Dendritic cell treated with granulocyte-macrophage colony-stimulating factor and Interleukin-4, amounts not matched to agents 40 ng/mL and 50 ng/mL, for 4 days (primary cell): ENCODE data around the gene TTLL10.

Experiments used
- H3K27ac Mint-ChIP-seq: one replicate; pipeline ENCODE4 v1.8.0; 2022; ENCODE audit warnings: mild to moderate bottlenecking, mixed read lengths
- H3K27me3 Mint-ChIP-seq: one replicate; pipeline ENCODE4 v1.8.0; 2022; ENCODE audit warnings: mild to moderate bottlenecking, mixed read lengths
- H3K36me3 Mint-ChIP-seq: one replicate; pipeline ENCODE4 v1.8.0; 2022; ENCODE audit warnings: low read depth, mixed read lengths
- H3K4me1 Mint-ChIP-seq: one replicate; pipeline ENCODE4 v1.8.0; 2022; ENCODE audit warnings: low read depth, mixed read lengths
- H3K4me3 Mint-ChIP-seq: one replicate; pipeline ENCODE4 v1.8.0; 2022; ENCODE audit warnings: mild to moderate bottlenecking, moderate library complexity, mixed read lengths
- H3K9me3 Mint-ChIP-seq: one replicate; pipeline ENCODE4 v1.8.0; 2022; ENCODE audit warnings: mixed read lengths
- intact Hi-C: fragments of 100-400 bp; cut with micrococcal nuclease; formaldehyde crosslinking; loops from one replicate; pipeline ENCODE4 v1.15.0; 2022

TTLL10 gene

DNA sequence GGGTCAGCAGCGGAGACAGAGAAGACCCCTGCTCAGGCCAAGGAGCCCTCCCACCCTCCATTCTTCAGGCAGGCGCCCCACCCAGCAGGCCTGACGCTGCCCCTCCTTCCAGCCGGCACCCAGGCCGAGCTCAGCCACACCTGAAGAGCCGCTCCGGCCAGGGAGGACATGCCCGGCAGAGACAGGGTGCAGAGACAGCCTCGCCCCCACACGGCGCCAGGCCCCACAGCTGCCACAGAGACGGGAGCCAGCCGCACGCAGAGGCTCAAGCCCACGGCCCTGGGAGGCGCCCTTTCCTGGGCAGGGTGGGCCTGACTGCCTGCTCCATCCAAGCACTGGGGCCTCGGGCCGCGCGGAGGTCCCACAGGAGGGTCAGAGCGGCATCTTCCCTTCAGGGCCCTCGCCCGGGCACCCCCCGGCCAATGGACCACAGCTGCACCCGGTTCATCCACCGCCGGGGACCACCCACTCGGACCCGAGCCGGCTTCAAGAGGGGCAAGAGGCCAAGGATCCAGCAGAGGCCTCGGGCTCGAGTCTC, 5.2 kb downstream of the TTLL10 start:
- Mint-ChIP-seq H3K27ac (no peak overlapping the region), H3K4me3 (no peak overlapping the region), H3K36me3 (no peaks in the 10 kb centered on the region), H3K27me3 (peaks cover 53% of the 10 kb centered on the region), H3K4me1 (no peaks in the 10 kb centered on the region), H3K9me3 (no peaks in the 10 kb centered on the region)
- intact Hi-C loops: no loop called here

DNA sequence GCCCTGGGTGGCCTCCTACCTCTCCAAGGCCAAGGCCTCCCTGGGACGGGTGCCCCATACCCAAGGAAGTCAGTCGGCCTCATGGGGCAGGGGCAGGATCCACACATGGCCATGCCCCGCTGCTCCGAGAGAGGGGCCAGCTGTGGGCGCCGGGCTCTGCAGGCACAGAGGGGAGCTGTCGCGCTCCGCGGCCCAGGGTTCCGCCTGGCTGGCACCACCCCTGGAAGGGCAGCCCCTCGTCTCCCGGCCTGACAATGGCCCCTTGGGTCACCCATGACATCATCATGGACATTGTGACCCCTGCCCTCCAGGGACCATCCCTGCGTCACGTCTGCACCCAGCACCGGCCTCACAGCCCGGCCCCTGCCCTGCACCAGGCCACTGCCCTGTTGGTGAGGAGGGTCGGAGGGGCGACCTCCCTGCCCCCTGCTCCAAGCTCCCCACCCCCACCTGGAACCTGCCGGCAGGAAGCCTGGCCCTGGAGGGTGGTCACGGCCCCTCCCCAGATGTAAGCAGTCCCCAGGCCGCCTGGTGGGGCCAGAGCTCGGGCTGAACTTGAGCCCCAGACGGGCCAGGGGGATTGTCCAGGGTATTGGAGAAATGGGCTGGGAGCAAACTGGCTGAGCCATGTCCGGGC, 5.8 kb downstream of the TTLL10 start:
- intact Hi-C loops: no loop called here
- no peak overlapping the region for H3K4me3 Mint-ChIP-seq
- H3K4me1 Mint-ChIP-seq: no peaks in the 10 kb centered on the region
- peaks cover 49% of the 10 kb centered on the region for H3K27me3 Mint-ChIP-seq
- no peaks in the 10 kb centered on the region for H3K36me3 Mint-ChIP-seq
- no peak overlapping the region for H3K27ac Mint-ChIP-seq
- H3K9me3 Mint-ChIP-seq: no peaks in the 10 kb centered on the region

DNA sequence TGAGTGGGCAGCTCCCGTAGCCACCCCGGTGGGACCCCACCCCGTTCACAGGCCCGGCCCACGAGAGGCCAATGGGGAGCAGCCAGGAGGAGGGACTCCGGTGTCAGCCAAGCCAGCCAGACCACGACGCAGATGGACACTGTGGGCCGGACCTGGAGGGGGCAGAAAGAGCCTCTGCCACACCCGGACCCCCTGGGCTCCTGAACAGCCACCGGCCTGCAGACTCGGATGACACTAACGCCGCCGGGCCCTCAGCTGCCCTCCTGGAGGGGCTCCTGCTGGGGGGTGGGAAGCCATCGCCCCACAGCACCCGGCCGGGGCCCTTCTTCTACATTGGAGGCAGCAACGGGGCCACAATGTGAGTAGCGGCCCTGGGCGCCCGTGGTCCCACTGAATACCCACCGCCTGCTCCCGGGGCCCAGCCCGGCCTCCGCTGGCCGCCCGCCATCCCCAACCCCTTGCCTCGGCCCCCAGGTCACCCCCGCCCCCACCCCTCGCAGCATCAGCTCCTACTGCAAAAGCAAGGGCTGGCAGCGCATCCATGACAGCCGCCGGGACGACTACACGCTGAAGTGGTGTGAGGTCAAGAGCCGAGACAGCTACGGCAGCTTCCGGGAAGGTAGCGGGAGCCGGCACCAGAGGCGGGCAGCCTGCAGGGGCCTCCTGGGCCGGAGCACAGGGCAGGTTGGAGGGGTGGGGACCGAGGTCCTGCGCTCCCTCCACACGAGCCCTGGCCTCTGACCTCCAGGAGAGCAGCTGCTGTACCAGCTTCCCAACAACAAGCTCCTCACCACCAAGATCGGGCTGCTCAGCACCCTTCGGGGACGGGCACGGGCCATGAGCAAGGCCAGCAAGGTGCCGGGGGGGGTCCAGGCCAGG, 6.5 kb downstream of the TTLL10 start:
- H3K4me1 Mint-ChIP-seq: no peaks in the 10 kb centered on the region
- no peaks in the 10 kb centered on the region for H3K9me3 Mint-ChIP-seq
- H3K4me3 Mint-ChIP-seq: no peak overlapping the region
- intact Hi-C loops: no loop called here
- no peak overlapping the region for H3K27ac Mint-ChIP-seq
- H3K36me3 Mint-ChIP-seq: no peaks in the 10 kb centered on the region
- H3K27me3 Mint-ChIP-seq: peaks cover 44% of the 10 kb centered on the region

DNA sequence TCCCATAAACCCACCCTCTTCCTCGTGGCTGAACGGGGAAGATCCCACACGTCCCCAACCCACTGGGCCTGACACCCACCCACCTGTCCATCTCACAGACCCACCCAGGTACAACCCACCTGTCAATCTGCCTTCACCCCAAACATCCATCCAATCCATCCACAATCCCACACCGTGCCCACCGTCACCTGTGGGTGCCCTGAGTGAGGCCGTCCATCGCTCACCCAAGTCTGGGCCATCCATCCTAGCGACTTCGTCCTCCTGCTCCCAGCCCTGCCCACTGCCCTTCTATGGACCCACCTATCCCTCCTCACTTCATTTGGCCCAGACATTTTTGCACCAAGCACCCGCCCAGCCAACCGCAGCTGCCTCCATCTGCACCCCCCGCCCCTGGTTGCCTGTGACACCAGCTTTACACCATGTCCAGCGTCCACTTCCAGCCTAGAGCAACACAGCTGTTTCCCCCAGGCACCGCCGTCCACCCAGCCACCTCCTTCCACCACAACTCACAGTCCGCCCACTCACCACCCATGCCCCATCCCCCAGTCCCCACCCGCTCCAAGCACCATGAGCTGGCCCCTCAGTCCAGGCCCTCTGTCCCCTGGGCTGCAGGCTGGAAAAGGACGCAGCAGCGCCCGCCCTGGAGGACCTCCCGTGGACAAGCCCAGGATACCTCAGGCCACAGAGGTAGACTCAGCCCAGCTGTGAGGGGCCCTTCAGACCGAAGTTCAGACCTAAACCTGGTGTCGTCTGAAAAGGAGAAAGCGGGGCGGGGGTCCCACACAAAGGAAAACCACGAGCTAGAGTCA, 7.7 kb downstream of the TTLL10 start:
- no peak overlapping the region for H3K4me3 Mint-ChIP-seq
- peaks cover 37% of the 10 kb centered on the region for H3K27me3 Mint-ChIP-seq
- H3K36me3 Mint-ChIP-seq: no peaks in the 10 kb centered on the region
- H3K27ac Mint-ChIP-seq: no peak overlapping the region
- no peaks in the 10 kb centered on the region for H3K4me1 Mint-ChIP-seq
- intact Hi-C loops: no loop called here
- H3K9me3 Mint-ChIP-seq: no peaks in the 10 kb centered on the region

DNA sequence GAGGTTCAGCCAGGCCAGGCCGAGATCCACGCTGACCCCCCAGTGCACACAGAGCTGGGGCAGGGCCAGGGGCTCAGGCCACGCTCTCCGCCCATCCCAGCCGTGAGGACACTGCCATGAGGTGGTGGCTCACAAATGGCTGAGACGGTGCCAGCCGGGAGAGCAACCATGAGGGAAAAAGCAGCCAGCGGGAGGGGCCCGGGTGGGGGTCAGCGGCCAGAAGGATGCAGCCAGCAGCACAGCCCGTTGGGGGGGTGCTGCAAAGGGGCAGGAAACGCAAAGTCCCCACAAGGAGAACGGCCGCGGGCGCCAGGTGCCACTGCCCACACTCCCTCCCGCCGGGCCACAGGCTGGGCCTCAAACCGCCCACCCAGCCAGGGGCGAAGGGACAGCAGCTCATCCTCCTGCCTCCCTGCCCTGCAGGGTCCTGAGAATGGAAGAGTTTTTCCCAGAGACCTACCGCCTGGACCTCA, 8.3 kb downstream of the TTLL10 start:
- Mint-ChIP-seq H3K36me3 (no peaks in the 10 kb centered on the region), H3K4me3 (no peak overlapping the region), H3K4me1 (no peaks in the 10 kb centered on the region), H3K9me3 (no peaks in the 10 kb centered on the region), H3K27me3 (peaks cover 32% of the 10 kb centered on the region), H3K27ac (no peak overlapping the region)
- intact Hi-C loops: no loop called here

DNA sequence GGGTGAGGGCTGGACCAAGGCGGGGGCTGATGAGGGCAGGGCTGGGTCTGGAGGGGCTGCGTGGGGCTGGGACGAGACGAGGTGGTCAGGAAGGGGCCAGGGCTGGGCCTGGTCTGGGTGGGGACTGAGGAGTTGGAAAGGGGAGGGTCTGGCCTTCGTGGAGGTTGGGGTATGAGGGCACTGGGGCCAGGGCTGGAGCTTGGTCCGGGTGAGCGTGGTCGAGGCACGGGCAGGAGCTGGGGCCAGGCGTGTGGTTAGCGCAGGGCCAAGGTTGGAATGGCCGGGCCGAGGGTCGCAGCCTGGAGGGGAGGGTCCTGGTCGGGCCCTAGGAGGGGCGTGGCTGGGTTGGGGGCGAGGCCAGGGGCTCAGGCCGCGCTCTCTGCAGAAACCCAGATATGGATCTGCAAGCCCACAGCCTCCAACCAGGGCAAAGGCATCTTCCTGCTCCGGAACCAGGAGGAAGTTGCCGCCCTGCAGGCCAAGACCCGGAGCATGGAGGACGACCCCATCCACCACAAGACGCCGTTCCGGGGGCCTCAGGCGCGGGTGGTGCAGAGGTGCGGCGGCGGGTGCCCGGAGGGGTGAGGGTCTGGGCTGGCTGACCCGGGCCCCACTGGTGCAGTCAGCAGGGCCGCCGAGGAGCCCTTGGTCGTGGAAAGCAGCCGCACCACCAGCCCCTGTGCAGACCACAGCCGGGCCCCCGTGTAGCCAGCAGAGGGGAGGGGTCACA, 9.0 kb downstream of the TTLL10 start:
- no peaks in the 10 kb centered on the region for H3K4me1 Mint-ChIP-seq
- no peaks in the 10 kb centered on the region for H3K9me3 Mint-ChIP-seq
- H3K27ac Mint-ChIP-seq: no peak overlapping the region
- no peaks in the 10 kb centered on the region for H3K36me3 Mint-ChIP-seq
- no peak overlapping the region for H3K4me3 Mint-ChIP-seq
- H3K27me3 Mint-ChIP-seq: peaks cover 28% of the 10 kb centered on the region
- intact Hi-C loops: no loop called here

DNA sequence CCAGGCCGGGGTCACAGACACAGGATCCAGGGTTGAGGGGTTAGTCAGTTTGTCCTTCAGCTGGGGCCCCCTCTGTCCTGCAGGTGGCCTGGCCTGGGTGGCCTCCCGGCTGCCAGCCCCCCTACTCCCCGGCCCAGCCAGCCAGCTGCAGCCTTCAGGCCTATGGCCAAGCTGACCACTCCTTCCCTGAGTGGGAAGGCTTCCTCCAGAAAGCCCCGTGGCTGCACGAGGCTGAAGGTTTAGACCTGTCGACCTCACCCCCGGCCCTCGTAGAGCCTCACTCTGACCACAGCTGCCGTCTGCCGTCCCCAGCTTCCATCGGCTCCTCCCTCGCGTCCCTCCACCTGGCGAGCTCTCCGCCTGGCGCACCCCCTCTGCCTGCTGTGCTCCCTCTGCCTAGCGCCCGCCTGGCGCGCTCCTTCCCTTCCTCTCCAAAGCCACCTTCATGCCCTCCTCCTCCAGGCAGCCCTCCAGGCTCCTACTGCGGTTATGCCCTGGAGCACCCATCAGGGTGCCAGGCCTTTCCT, 9.6 kb downstream of the TTLL10 start:
- H3K9me3 Mint-ChIP-seq: no peaks in the 10 kb centered on the region
- H3K4me1 Mint-ChIP-seq: no peaks in the 10 kb centered on the region
- no peak overlapping the region for H3K27ac Mint-ChIP-seq
- no peak overlapping the region for H3K4me3 Mint-ChIP-seq
- no peaks in the 10 kb centered on the region for H3K36me3 Mint-ChIP-seq
- H3K27me3 Mint-ChIP-seq: peaks cover 22% of the 10 kb centered on the region
- intact Hi-C loops: no loop called here

DNA sequence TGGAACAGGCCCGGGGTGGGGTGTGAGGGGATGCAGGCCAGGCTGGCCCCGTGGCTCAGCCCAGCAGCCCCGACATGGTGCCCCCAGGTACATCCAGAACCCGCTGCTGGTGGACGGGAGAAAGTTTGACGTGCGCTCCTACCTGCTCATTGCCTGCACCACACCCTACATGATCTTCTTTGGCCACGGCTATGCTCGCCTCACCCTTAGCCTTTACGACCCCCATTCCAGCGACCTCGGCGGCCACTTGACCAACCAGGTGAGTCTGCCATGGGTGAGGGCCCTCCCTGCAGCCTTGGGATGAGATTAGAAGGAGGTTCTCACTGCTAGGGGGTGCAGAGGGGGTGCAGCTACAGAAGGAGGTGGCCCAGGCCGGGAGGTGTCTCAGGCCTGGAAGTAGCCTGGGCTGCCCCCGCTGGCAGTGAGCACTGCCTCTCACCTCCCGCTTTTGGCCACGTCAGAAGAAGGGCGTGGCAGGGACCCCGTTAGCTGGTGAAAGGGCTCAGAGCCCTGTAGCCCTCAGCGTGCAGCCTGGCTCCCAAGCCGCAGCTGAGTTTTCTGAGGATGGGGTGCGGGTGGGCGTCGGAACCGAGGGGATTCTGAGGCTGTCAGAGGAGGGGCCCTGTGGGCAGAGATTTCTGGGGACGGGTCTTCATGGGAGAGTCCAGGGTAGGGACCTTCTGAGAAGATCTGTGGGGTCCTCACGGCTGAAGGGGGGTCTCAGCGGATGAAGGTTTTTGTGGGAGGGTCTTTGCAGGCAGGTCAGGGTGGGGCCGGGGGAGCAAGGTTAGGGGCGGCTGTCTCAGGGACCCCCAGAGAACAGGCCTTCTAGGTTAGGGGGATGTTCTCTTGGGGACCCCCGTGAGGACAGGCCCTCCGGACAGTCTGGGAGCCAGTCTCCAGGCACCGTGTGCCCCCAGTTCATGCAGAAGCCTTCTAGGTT, 10.4 kb downstream of the TTLL10 start:
- intact Hi-C loops: no loop called here
- H3K4me3 Mint-ChIP-seq: no peak overlapping the region
- H3K27me3 Mint-ChIP-seq: peaks cover 22% of the 10 kb centered on the region
- H3K27ac Mint-ChIP-seq: no peak overlapping the region
- no peaks in the 10 kb centered on the region for H3K9me3 Mint-ChIP-seq
- no peaks in the 10 kb centered on the region for H3K36me3 Mint-ChIP-seq
- H3K4me1 Mint-ChIP-seq: peaks cover 3% of the 10 kb centered on the region

DNA sequence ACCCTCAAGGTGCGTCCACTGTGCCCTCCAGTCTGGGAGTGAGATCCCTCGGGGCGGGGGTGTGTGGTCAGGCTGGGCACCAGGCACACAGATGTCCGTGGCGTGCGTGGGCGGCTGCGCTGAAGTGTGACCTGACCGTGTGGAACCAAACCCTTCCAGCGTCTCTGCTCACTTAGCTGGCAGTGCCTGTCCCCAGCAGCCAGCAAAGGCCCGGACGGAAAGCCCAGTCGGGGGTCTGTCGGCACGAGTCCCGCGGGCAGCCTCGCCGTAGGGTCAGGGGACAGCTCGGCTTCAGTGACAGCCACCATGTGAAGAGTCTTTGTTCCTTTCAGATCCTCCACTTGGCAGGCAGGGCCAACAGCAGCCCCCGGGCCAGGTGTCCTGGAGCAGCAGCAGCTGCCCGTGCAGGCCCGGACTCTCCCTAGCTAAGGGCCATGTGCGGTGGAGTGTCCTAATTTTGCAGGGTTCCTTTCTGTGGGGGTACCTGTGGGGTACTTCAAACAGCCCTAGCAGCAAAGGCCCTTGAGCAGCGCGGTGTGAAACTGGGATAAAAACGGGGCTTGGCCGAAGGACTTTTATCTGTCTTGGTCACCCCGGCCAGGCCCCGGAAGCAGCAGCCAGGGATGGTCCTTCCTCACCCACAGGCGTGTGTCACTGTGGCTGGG, 11.6 kb downstream of the TTLL10 start:
- Mint-ChIP-seq H3K4me1 (peaks cover 9% of the 10 kb centered on the region), H3K4me3 (no peak overlapping the region), H3K36me3 (no peaks in the 10 kb centered on the region), H3K27ac (no peak overlapping the region), H3K27me3 (peaks cover 22% of the 10 kb centered on the region), H3K9me3 (no peaks in the 10 kb centered on the region)
- intact Hi-C loops: no loop called here

DNA sequence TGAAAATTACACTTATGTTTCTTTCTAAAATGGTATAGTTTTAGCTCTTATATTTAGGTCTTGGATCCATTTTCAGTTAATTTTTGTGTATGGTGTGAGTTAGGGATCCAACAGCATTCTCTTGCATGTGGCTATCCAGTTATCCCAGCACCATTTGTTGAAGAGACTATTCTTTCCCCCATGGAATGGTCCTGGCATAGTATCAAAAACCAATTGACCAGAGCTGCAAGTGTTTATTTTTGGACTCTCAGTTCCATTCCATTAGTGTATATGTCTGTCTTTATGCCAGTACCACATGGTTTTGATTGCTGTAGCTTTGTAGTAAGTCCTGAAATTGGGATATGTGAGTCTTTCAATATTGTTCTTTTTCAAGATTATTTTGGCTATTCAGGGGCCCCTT, 14.3 kb downstream of the TTLL10 start:
- H3K9me3 Mint-ChIP-seq: peaks cover 10% of the 10 kb centered on the region
- no peaks in the 10 kb centered on the region for H3K36me3 Mint-ChIP-seq
- H3K27me3 Mint-ChIP-seq: peaks cover 15% of the 10 kb centered on the region
- intact Hi-C loops: no loop called here
- peaks cover 9% of the 10 kb centered on the region for H3K4me1 Mint-ChIP-seq
- H3K27ac Mint-ChIP-seq: no peak overlapping the region
- no peak overlapping the region for H3K4me3 Mint-ChIP-seq

DNA sequence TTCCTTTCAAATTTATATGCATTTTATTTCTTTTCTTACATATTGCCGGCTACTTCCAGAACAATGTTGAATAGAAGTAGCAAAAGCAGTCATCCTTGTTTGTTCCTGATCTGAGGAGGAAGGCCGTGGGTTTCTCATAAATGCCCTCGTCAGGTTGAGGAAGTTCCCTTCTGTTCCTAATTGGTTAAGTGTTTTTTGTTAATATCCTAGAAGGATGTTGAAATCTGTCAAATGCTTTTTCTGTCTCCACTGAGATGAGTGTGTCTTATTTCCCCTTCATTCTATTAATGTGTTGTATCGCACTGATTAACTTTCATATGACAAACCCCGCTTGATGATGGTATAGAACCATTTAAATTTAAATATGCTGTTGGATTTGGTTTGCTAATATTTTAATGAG, 15.4 kb downstream of the TTLL10 start:
- peaks cover 10% of the 10 kb centered on the region for H3K9me3 Mint-ChIP-seq
- H3K27me3 Mint-ChIP-seq: peaks cover 9% of the 10 kb centered on the region
- peaks cover 9% of the 10 kb centered on the region for H3K4me1 Mint-ChIP-seq
- no peak overlapping the region for H3K27ac Mint-ChIP-seq
- intact Hi-C loops: no loop called here
- H3K4me3 Mint-ChIP-seq: no peak overlapping the region
- no peaks in the 10 kb centered on the region for H3K36me3 Mint-ChIP-seq

DNA sequence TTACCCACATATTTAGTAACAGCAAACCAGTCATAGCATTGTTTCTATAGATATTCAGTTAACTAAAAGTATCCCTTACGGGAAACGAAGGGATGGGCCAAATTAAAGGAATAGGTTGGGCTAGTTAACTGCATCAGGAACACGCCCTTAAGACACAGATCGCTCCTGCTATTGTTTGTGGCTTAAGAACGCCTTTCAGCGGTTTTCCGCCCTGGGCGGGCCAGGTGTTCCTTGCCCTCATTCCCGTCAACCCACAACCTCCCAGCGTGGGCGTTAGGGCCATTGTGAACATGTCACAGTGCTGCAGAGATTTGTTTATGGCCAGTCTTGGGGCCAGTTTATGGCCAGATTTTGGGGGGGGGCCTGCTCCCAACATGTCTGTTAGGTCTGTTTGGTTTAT, 18.1 kb downstream of the TTLL10 start:
- intact Hi-C loops: no loop called here
- H3K27me3 Mint-ChIP-seq: peaks cover 15% of the 10 kb centered on the region

More for the DNA sequence above, 18.1 kb downstream of the TTLL10 start:
- peaks cover 24% of the 10 kb centered on the region for H3K9me3 Mint-ChIP-seq
- no peak overlapping the region for H3K27ac Mint-ChIP-seq
- H3K36me3 Mint-ChIP-seq: no peaks in the 10 kb centered on the region
- H3K4me1 Mint-ChIP-seq: peaks cover 9% of the 10 kb centered on the region
- no peak overlapping the region for H3K4me3 Mint-ChIP-seq
